Stimulated activated CD8-positive, alpha-beta memory T cell treated with anti-CD3 and anti-CD28 coated beads, Interleukin-7, amount 100 ng/mL, for 4 hours (primary cell): ENCODE results near the gene KIRREL1.

Experiments used
- DNase-seq, 2 donors: peaks; one replicate each; pipeline ENCODE4 v3.0.0-alpha.2; 2020; ENCODE audit warnings: low read depth in 2 of 2

KIRREL1 gene

DNA sequence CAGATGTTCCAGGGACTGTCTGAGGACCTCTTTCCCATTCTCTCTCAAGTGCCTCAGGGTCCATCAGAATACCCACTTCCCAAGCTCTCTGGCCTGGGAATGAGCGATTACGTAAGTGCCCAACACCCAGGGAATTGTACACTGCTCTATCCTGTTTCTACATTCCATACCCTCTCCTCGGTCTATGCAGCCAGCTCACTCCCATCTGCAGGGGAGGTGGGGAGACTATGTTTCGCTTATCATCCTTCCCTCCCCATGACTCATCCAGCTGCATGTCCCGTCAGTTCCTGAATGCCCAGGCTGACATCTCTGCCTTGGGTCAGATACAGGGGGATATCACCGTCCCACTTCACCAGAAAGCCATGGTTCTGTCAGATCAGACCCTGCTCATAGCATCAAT, 152.7 kb downstream of the KIRREL1 start:
- no peak for DNase-seq

DNA sequence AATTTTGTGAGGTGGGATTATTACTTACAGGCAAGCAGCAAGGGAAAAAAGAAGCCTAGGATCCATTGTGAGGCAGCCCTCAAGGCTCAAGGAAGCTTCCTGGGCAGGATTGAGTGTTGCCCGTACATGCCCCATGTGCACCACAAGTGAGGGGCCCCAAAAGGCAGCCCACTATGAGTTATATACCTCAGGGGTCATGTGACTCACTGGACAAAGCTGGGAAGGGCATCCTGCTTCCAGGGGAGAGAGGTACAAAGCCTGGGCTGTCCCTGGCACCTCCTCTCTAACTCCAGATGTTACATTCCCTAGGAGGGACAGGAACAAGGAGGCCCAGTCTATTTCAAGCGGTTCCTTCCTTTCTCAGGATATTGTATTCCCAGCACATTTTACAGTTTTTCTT, 153.3 kb downstream of the KIRREL1 start:
- DNase-seq = no peak

DNA sequence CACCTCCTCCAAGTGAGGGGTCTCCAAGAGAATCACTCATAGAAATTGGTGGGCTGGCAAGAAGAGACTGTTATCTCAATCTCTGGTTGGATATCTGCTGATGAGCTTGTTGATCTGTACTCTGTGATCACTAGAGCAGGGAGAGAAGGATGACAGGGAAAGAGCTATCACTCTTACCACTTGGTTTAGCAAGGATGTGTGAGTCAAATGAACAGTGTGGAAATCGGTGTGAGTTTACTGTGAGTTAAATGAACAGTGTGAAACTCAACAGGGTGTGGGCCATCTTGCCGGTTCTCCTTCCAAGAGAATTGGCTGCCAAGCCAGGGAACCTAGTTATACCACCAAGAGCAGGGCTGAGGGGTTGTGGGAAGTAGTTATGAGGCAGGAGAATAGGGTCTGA, 154.0 kb downstream of the KIRREL1 start:
- DNase-seq = no peak

- DNase-seq = no peak
Observed at GRCh38 chr1:158147869-158148268, 154.4 kb downstream of the KIRREL1 start.

DNA sequence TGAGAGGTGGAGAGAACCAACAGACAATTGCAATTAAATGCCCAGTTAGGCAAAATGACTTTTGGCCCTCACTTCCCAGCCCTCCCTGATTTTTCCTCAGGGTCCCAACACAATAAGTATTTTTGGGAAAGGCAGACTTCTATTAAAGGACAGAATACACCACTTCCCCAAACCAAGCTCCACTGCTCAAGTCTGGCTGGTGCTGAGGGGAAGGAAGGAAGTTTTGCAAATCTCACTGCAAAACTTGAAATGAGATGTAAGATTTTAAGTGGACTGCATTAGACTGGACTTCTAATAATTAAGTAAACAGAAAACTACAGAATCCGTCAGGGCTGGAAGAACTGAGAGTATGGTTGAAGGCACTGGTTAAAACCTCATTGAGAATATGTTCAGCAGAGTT, 155.0 kb downstream of the KIRREL1 start:
- no peak for DNase-seq

GRCh38 chr1:158149175-158149574, 155.7 kb downstream of the KIRREL1 start:
- no peak for DNase-seq
